Ishikawa (cell line): ENCODE results near the gene EEF1AKMT3.

Source experiments
- FOXM1 ChIP-seq: IDR thresholded peaks from 2 replicates; pipeline ENCODE4 v1.6.1; 2012; ENCODE audit warnings: low read depth, borderline replicate concordance
- RAD21 ChIP-seq: IDR thresholded peaks from 2 replicates; pipeline ENCODE4 v1.6.1; 2012; ENCODE audit warnings: low read depth
- TCF12 ChIP-seq: IDR thresholded peaks from 2 replicates; pipeline ENCODE4 v1.6.1; 2012; ENCODE audit warnings: low read depth
- YY1 ChIP-seq: IDR thresholded peaks from 2 replicates; pipeline ENCODE4 v1.6.1; 2012; ENCODE audit warnings: low read depth

- TF ChIP-seq TCF12, result no peak; the same call in 1 of the 2 replicates
- TF ChIP-seq YY1, result no peak
- TF ChIP-seq RAD21, result no peak
- TF ChIP-seq FOXM1, result no peak
Measured at GRCh38 chr12:57725851-57726150, 46.6 kb upstream of the EEF1AKMT3 start.
